GM21526 (cell line): ENCODE results near the gene RBMX.
"Not testable (repeated sequence)": the region's sequence is repeated elsewhere in the genome, so short reads cannot be mapped to it uniquely, and the experiment has no call there.

Source experiments
- ATAC-seq: cut with Tn5 transposase; IDR thresholded peaks from one replicate; pipeline ENCODE4 v1.9.1; 2021; ENCODE audit warnings: moderate library complexity; ENCODE audit not compliant: unreplicated experiment, low FRiP score

The RBMX gene

DNA sequence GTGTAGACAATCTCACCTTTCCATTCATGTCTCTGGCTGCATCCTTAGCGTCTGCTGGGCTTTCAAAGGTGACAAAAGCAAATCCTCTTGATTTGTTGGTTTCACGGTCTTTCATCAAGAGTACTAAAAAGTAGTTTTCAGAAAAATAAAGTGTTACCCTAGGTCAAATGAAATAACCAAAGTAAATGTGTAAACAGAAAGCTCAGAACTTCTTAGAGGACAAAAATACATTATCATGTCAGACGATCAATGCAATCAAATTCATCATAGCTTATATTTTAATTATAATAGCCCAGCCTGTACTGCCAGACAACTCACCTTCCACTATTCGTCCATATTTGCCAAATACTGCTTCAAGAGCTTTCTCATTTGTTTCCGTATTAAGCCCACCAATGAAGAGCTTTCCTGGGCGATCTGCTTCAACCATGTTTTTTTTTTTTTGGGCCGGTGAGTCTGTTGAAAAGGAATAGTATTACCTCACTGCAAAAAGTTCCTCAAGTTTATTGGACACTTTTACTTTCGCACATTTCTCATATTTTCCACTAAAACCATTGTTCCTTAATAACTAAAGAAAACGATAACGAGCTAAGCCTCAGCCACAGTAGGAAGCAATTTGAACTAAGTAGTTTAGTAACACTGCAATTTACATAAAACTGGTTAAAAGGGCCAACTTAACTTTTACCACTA, 1.4 kb downstream of the RBMX start:
- no peak for ATAC-seq

DNA sequence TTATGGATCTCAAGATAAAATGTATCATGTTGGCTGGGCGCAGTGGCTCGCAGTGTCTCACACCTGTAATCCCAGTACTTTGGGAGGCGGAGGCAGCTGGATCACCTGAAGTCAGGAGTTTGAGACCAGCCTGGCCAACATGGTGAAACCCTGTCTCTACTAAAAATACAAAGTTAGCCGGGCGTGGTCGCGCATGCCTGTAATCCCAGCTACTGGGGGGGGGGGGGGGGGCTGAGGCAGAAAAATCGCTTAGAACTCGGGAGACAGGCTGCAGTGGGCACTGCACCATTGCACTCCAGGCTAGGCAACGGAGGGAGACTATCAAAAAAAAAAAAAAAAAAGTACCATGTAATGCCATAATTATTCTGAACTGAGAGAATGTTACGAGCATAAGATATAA, 2.1 kb downstream of the RBMX start:
- no peak for ATAC-seq

DNA sequence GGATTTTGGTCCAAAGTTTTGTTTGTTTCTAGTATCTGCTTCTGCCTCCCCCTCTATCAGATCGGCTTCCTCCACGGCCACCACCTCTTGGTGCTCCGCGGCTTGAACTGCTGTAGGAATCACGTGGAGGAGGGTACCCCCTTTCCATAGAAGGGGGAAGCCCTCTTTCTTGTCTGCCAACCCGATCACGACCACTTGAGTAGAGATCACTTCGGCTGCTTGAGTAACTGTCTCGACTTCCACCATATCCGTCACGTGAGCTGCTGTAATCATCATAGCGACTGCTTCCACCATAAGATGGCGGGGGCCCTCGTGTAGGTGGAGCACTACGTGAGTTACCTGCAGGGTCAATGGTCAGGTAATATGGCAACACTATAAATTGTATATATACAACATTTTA, 6.4 kb downstream of the RBMX start:
- ATAC-seq, result not testable (repeated sequence)

- ATAC-seq, result not testable (repeated sequence)
Observed at GRCh38 chrX:136873210-136873609, 7.3 kb downstream of the RBMX start.

DNA sequence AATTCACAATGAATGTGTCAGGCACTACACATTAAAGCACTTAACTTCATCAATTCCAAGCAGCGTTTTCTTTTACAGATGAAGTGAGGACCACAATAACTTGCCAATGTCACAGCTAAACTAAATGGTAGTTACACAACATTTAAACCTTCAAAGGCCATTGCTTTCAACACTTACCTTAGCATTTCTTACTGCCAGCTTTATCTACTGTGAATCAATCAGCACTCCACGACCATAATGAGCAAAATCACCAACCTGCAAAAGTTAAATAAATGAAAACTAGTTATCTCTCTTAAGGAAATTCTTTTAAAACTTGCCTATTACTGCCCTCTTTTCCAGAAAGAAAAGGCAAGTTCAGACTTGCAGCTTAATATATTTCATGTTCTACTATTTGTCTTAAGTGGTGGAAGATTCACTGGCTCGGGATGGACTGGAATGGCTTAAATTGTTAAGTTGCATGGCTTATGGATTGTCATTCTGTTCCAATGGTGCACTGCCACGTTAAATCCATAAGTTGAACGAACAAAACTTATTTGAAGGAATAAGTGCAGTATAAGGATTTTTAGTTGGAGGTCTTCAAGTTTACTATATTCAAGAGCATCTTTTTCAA, 8.3 kb downstream of the RBMX start:
- ATAC-seq, result no peak

DNA sequence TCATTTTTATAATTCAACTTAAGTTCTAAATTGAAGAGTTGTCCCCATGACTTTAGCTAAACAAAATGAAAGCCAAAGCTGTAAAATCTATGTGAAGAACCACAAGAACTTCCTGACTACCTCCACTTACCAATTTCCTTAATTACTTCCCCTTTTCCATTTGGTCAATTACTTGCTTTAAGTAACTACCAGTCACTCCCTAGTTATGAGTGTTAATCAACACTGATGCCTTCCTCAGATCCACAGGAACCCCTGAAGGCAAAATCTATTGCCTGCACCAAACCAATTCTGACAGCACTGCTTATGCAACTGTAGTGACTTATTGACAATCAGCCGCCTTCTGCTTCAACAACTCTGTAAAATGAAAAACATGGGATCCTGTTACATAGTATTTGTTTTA, 10.5 kb downstream of the RBMX start:
- no peak for ATAC-seq

GRCh38 chrX:136868283-136869055, 12.1 kb downstream of the RBMX start:
- ATAC-seq, result no peak

- ATAC-seq, result no peak
Observed at GRCh38 chrX:136867518-136867917, 13.0 kb downstream of the RBMX start.

- ATAC-seq, result no peak
Observed at GRCh38 chrX:136867096-136867491, 13.4 kb downstream of the RBMX start.

GRCh38 chrX:136866337-136867095, 14.0 kb downstream of the RBMX start:
- no peak for ATAC-seq

DNA sequence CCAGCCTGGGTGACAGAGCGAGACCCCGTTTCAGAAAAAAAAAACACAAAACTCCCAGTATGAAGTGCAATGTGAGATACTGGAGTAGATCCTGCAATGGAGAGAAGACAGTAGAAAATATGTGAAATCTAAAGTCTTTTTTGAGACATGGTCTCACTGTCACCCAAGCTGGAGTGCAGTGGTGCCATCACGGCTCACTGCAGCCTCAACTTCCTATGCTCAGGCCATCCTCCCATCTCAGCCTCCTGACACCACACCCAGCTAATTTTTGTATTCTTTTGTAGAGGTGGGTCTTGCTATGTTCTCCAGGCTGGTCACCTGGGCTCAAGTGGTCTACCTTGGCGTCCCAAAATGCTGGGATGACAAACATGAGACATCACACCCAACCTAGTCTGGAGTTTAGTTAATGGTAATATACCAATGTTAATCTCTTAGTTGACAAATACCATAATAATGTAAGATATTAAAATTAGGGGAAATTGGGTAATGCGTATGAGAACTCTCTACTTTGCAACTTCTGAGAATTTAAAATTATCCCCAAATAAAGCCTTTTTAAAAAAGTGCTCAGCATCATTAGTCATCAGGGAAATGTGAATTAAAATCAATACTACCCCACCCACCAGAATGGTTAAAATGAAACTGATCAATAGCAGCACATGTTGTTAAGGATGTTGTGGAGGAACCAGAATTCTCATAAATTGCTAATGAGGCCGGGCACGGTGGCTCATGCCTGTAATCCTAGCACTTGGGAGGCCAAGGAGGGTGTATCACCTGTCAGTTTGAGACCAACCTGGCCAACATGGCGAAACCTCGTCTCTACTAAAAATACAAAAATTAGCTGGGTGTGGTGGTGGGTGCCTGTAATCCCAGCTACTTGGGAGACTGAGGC, 15.0 kb downstream of the RBMX start:
- ATAC-seq, result no peak

DNA sequence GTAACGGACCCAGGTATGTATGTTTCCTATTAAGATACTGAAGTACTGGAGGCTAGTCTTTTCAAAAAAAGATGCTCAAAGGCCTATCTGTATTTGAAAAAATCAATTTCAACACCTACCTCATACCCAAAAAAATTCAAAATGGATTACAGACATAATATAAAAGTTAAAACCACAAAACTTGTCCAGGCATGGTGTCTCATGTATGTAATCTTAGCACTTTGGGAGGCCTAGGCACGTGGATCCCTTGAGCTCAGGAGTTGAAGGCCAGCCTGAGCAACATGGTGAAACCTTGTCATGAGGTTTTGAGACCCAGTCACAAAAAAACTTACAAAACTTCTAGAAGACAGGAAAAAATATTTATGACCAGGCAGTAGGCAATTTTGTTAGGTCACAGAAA, 16.7 kb downstream of the RBMX start:
- ATAC-seq, result no peak

DNA sequence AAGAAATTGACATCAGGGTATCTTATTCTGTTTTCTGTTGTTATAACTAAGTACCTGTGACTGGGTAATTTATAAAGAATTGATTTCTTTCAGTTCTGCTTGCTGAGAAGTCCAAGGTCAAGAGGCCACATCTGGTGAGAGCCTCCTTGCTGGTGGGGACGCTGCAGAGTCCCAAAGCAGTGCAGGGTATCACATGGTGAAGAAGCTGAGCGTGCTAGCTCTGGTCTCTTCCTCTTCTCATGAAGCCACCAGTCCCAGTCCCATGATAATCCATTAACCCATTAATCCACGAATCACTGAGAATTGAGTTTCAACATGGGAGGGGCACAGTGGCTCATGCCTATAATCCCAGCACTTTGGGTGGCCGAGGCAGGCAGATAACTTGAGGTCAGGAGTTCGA, 18.0 kb downstream of the RBMX start:
- ATAC-seq, result no peak

DNA sequence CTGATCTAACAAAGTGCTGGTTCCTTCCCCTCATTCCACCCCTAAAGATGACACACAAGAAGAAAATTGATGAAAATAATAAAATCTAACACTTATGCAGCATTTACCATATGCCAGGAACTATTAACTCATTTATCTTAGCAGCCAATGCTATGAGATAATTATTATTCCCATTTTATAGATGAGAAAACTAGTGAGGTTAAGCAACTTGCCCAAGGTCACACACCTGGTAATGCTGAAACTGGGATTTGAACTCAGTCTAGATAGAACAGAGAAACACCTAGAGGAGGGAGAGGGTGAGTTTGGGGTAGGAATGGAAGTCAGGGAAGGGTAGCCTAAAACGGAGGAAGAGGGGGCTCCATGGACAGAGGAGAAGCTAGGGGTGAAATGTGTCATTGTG, 18.6 kb downstream of the RBMX start:
- ATAC-seq, result no peak

DNA sequence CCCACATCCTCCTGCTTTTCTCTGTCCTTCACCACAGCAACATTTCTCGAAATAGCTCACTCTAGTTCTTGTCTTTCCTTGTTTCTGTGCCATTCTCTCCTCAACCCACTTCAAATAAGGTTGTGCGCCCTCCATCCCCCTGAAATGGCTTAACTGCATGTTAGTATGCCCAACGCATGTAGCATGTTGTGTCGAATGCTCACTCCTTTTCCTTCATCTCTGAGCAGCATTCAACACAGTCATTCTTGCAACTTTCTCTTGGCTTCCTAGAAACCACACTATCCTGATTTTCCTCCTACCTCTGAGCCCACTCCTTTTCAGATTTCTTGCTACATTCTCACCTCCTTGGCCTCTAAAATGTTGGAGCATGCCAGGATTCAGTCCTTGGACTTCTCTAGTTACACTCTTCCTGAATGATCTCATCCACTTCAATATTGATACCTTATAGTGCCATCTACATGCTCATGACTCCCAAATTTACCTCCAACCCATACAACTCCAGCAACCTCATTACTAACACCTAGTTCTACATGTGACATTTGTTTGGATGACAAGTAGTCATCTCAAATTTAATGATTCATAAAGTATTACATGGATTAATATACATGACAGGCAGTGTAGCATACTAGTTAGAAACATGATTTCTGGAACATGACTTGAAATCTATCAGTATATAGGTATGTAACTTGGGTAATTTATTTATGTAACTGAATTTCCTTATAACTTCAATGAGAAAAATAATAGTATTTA, 22.3 kb downstream of the RBMX start:
- ATAC-seq, result no peak

DNA sequence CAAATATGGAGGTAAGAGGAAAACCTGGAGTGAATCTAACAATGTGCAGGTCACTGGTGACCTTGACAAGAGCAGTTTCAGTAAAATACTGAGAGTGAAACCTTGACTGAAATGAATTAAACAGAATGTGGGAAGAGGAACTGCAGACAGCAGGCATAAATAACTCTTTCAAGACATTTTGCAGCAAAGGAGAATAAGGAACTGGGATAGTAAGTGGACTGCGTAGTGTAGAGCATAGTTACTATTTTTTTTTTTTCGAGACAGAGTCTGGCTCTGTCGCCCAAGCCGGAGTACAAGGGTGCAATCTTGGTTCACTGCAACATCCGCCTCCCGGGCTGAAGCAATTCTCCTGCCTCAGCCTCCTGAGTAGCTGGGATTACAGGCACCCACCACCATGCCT, 24.0 kb downstream of the RBMX start:
- ATAC-seq, result no peak

DNA sequence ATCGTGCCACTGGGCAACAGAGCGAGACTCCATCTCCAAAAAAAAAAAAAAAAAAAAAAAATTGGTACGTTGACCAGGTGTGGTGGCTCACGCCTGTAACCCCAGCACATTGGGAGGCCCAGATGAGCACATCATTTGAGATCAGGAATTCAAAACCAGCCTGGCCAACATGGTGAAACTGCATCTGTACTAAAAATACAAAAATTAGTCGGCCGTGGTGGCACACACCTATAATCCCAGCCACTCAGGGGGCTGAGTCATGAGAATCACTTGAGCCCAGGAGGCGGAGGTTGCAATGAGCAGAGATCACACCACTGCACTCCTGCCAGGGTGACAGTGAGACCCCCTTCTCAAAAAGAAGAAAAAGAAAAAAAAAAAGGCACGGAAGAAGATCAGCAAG, 24.5 kb downstream of the RBMX start:
- ATAC-seq, result no peak

- no peak for ATAC-seq
Observed at GRCh38 chrX:136851526-136851925, 29.0 kb downstream of the RBMX start.

DNA sequence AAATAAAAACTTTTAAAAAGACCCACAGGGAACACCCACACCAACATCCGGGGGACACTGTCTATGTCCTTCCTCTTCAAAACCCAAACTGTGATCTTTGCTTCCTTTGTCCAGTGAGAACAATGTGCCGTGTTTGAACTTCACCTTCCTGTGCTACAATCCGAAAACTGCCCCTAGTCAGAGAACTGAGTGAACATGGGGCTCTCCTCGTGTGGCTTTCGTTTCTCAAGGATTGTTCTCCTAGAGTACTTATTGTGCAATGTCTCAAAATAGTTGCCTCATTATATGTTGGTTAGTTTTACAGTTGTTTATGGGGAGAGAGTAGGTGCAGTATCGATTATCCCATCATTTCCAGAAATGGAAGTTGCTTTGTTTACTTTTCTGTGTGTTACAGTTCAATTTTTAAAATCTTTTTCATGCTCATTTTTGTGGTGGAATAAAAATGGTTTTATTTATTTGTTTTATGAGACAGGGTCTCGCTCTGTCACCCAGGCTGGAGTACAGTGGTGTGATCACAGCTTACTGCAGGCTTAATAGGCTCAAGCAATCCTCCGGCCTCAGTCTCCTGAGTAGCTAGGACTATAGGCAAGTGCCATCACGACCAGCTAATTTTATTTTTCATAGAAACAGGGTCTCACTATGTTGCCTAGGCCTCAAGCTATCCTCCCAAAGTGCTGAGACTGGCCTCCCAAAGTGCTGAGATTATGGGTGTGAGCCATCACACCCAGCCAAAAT, 29.9 kb downstream of the RBMX start:
- no peak for ATAC-seq
